Parathyroid adenoma (tissue), 2 donors: ENCODE measurements around the gene AMDHD2.

Experiments
- H2AFZ ChIP-seq: fragments of 300-600 bp; sonication (generic); one replicate; pipeline ENCODE4 v1.7.0; 2017; ENCODE audit warnings: antibody characterized with exemption, mild to moderate bottlenecking
- H3K27ac ChIP-seq: fragments of 300-600 bp; sonication (generic); one replicate; pipeline ENCODE4 v1.7.0; 2017
- H3K27me3 ChIP-seq: fragments of 300-600 bp; sonication (generic); one replicate; pipeline ENCODE4 v1.7.0; 2017; ENCODE audit warnings: low read length; ENCODE audit not compliant: control insufficient read depth, insufficient read depth
- H3K36me3 ChIP-seq: fragments of 300-600 bp; sonication (generic); one replicate; pipeline ENCODE4 v1.7.0; 2017; ENCODE audit warnings: low read length; ENCODE audit not compliant: control insufficient read depth, insufficient read depth
- H3K4me1 ChIP-seq: fragments of 300-600 bp; sonication (generic); one replicate; pipeline ENCODE4 v1.7.0; 2017; ENCODE audit warnings: control low read depth
- H3K4me2 ChIP-seq: fragments of 300-600 bp; sonication (generic); one replicate; pipeline ENCODE4 v1.7.0; 2017; ENCODE audit warnings: low read length
- H3K4me3 ChIP-seq: fragments of 300-600 bp; sonication (generic); one replicate; pipeline ENCODE4 v1.7.0; 2017; ENCODE audit warnings: low read depth, low read length
- H3K79me2 ChIP-seq: fragments of 300-600 bp; sonication (generic); one replicate; pipeline ENCODE4 v1.7.0; 2017; ENCODE audit warnings: control low read depth
- H3K9ac ChIP-seq: fragments of 300-600 bp; sonication (generic); one replicate; pipeline ENCODE4 v1.7.0; 2017; ENCODE audit warnings: mild to moderate bottlenecking
- H3K9me3 ChIP-seq: fragments of 300-600 bp; sonication (generic); one replicate; pipeline ENCODE4 v1.7.0; 2017; ENCODE audit warnings: low read length; ENCODE audit not compliant: control insufficient read depth
- TF ChIP-seq, protein P1 (sequence below): fragments of 300-600 bp; sonication (generic); IDR thresholded peaks from one replicate; pipeline ENCODE4 v1.7.0; 2017; ENCODE audit warnings: antibody characterized with exemption, mild to moderate bottlenecking
- donor health status: primary hyperparathyroidism.

Gene AMDHD2

GRCh38 chr16:2527071-2527783 is 7.1 kb downstream of the AMDHD2 start:
- Histone ChIP-seq H3K4me3 (no peak overlapping the region), H3K9me3 (no peaks in the 10 kb centered on the region), H3K4me1 (peaks cover 3% of the 10 kb centered on the region), H3K27me3 (no peaks in the 10 kb centered on the region), H3K36me3 (no peaks in the 10 kb centered on the region), H3K4me2 (no peak overlapping the region), H3K27ac (no peak overlapping the region), H2AFZ (no peak overlapping the region), H3K79me2 (peaks cover 3% of the 10 kb centered on the region), H3K9ac (no peak overlapping the region)
- TF ChIP-seq, protein P1, sequence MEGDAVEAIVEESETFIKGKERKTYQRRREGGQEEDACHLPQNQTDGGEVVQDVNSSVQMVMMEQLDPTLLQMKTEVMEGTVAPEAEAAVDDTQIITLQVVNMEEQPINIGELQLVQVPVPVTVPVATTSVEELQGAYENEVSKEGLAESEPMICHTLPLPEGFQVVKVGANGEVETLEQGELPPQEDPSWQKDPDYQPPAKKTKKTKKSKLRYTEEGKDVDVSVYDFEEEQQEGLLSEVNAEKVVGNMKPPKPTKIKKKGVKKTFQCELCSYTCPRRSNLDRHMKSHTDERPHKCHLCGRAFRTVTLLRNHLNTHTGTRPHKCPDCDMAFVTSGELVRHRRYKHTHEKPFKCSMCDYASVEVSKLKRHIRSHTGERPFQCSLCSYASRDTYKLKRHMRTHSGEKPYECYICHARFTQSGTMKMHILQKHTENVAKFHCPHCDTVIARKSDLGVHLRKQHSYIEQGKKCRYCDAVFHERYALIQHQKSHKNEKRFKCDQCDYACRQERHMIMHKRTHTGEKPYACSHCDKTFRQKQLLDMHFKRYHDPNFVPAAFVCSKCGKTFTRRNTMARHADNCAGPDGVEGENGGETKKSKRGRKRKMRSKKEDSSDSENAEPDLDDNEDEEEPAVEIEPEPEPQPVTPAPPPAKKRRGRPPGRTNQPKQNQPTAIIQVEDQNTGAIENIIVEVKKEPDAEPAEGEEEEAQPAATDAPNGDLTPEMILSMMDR = no peak

DNA sequence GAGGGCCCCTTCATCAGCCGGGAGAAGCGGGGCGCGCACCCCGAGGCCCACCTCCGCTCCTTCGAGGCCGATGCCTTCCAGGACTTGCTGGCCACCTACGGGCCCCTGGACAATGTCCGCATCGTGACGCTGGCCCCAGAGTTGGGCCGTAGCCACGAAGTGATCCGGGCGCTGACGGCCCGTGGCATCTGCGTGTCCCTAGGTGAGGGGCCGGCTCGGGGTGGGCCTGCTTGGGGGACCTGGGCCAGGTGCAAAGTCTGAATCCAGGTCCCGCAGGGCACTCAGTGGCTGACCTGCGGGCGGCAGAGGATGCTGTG is 7.6 kb downstream of the AMDHD2 start:
- Histone ChIP-seq H3K27ac (no peak overlapping the region), H3K4me3 (no peak overlapping the region), H3K27me3 (no peaks in the 10 kb centered on the region), H3K9me3 (no peaks in the 10 kb centered on the region), H3K79me2 (peaks cover 3% of the 10 kb centered on the region), H3K4me1 (peaks cover 3% of the 10 kb centered on the region), H3K36me3 (no peaks in the 10 kb centered on the region), H3K9ac (no peak overlapping the region), H2AFZ (no peak overlapping the region), H3K4me2 (no peak overlapping the region)
- TF ChIP-seq, protein P1 = no peak

DNA sequence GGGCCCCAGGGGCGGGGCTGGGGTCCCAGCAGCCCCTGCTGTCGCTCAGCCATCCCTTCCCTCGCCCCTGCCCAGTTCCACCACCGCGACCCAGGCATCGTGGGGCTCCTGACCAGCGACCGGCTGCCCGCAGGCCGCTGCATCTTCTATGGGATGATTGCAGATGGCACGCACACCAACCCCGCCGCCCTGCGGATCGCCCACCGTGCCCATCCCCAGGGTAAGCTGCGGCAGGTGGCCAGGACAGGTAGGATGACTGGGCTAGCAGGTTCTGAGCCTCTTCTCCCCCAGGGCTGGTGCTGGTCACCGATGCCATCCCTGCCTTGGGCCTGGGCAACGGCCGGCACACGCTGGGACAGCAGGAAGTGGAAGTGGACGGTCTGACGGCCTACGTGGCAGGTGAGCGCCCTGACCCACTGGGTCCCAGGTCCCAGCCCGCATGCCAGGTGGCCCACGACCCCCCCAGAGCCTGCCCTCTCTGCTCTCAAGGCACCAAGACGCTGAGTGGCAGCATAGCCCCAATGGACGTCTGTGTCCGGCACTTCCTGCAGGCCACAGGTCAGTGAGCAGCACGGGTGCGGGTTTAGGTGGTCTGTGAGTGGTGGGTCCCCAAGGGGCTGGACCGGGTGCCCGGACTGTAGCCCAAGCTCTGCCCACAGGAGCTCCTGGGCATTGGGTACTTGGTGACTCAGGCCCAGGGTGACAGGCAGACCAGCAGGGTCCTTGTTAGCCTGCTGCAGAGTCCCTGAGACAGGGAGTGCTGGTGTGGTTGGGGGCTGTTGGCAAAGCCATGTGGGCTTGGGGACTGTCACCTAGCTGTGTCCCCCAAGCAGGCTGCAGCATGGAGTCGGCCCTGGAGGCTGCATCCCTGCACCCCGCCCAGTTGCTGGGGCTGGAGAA is 8.2 kb downstream of the AMDHD2 start:
- H3K79me2 ChIP-seq = peaks cover 3% of the 10 kb centered on the region
- H3K9ac ChIP-seq = no peak overlapping the region
- no peak overlapping the region for H3K27ac ChIP-seq
- no peak overlapping the region for H2AFZ ChIP-seq
- H3K9me3 ChIP-seq = no peaks in the 10 kb centered on the region
- H3K36me3 ChIP-seq = no peaks in the 10 kb centered on the region
- H3K4me2 ChIP-seq = no peak overlapping the region
- peaks cover 3% of the 10 kb centered on the region for H3K4me1 ChIP-seq
- no peak overlapping the region for H3K4me3 ChIP-seq
- no peaks in the 10 kb centered on the region for H3K27me3 ChIP-seq
- TF ChIP-seq, protein P1 = no peak

GRCh38 chr16:2529061-2529931 is 9.1 kb downstream of the AMDHD2 start:
- no peaks in the 10 kb centered on the region for H3K27me3 ChIP-seq
- peaks cover 3% of the 10 kb centered on the region for H3K79me2 ChIP-seq
- H3K36me3 ChIP-seq = no peaks in the 10 kb centered on the region
- no peak overlapping the region for H3K9ac ChIP-seq
- H3K9me3 ChIP-seq = no peaks in the 10 kb centered on the region
- TF ChIP-seq, protein P1 = no peak
- no peak overlapping the region for H3K4me3 ChIP-seq
- H3K4me2 ChIP-seq = no peak overlapping the region
- H3K4me1 ChIP-seq = peaks cover 3% of the 10 kb centered on the region
- H2AFZ ChIP-seq = no peak overlapping the region
- no peak overlapping the region for H3K27ac ChIP-seq
